Keratinocyte (primary cell): Measurements from ENCODE around the gene BCL2L12.

Experiments used
- EZH2 ChIP-seq: IDR thresholded peaks from one replicate; pipeline ENCODE4 v1.6.1; 2012; ENCODE audit warnings: inconsistent platforms, mild to moderate bottlenecking, low read length, moderate library complexity
- TF ChIP-seq, protein P1 (sequence below), 3 experiments: IDR thresholded peaks in 1 of 3; conservative IDR thresholded peaks in 1 of 3; optimal IDR thresholded peaks in 1 of 3; 2 replicates in 2 of 3; 3 replicates in 1 of 3; pipeline versions ENCODE3 to v1.5.1; 2011; ENCODE audit warnings: low read length in 3 of 3, mild to moderate bottlenecking in 3 of 3, moderate library complexity in 2 of 3, control low read depth in 1 of 3, inconsistent platforms in 1 of 3; ENCODE audit not compliant: insufficient read depth in 2 of 3; ENCODE audit errors: extremely low read depth in 1 of 3

DNA sequence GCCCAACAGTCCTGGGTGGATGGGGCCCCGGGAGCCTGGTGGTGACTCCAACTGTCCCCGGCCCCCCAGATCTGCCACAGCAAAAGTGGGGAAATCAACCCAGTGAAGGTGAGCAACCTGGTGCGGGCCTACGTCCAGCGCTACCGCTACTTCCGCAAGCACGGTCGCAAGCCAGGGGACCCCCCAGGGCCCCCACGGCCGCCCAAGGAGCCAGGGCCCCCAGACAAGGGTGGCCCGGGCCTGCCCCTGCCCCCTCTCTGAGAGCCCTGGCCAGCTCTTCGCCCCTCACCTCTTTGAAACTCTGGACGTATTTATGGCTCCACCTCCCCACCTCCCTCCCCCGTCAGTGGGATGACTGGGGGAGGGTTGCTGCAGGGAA, 7.6 kb upstream of the BCL2L12 start:
- TF ChIP-seq, protein P1, sequence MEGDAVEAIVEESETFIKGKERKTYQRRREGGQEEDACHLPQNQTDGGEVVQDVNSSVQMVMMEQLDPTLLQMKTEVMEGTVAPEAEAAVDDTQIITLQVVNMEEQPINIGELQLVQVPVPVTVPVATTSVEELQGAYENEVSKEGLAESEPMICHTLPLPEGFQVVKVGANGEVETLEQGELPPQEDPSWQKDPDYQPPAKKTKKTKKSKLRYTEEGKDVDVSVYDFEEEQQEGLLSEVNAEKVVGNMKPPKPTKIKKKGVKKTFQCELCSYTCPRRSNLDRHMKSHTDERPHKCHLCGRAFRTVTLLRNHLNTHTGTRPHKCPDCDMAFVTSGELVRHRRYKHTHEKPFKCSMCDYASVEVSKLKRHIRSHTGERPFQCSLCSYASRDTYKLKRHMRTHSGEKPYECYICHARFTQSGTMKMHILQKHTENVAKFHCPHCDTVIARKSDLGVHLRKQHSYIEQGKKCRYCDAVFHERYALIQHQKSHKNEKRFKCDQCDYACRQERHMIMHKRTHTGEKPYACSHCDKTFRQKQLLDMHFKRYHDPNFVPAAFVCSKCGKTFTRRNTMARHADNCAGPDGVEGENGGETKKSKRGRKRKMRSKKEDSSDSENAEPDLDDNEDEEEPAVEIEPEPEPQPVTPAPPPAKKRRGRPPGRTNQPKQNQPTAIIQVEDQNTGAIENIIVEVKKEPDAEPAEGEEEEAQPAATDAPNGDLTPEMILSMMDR (optimal IDR thresholded peaks at IDR 0.05 in 1 of 3, IDR thresholded peaks at IDR 0.05 in 1 of 3, conservative IDR thresholded peaks at IDR 0.05 in 1 of 3; ENCODE audit: extremely low read depth in 1 of 3, insufficient read depth in 2 of 3, low read length in 3 of 3) = no peak
- no peak for TF ChIP-seq EZH2
